Measurements from ENCODE around the gene UIMC1.

GRCh38 chr5:176921714-176922113, 84.9 kb downstream of the UIMC1 start:
- no peak for TF ChIP-seq CTCF (conservative IDR thresholded peaks at IDR 0.05 in 1 of 2, IDR thresholded peaks at IDR 0.05 in 1 of 2; ENCODE audit: extremely low read depth in 1 of 2, insufficient read depth in 1 of 2, low read depth in 1 of 2, low read length in 2 of 2)
- TF ChIP-seq EZH2 (IDR thresholded peaks at IDR 0.05; ENCODE audit: borderline replicate concordance, low read length) = no peak
